SU-DHL-6 (cell line): ENCODE results near the gene TOR3A.

Source experiments
- EZH2phosphoT487 ChIP-seq: fragments of 200-600 bp; sonication (generic), shearing (Covaris generic); conservative IDR thresholded peaks from 2 replicates; pipeline ENCODE4 v1.6.1; 2018; ENCODE audit warnings: mild to moderate bottlenecking, antibody characterized with exemption, low read length, moderate library complexity, mixed read lengths
- TF ChIP-seq, protein P1 (sequence below): fragments of 200-600 bp; sonication (generic); IDR thresholded peaks from one replicate; pipeline ENCODE4 v1.5.1; 2017; ENCODE audit warnings: antibody characterized with exemption, mild to moderate bottlenecking, low read length, moderate library complexity; ENCODE audit not compliant: insufficient read depth, poor library complexity, severe bottlenecking

DNA sequence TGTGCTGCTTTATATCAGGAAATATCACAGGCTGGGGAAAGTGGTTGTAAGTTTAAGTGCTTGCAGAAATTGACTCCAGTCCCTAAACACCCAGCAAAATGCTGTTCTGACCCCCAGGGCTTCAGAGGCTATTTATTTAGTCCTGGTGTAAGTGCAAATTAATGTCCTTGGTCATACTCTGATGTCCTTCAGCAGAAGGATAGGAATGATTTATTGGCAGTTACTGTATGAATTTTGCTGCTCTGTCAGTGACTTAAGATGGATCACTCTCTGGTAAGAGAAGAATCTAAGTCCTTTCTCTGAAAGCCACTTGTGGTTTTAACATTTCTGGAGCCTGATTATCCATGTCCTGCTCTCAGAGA is 34.3 kb upstream of the TOR3A start:
- TF ChIP-seq, protein P1, sequence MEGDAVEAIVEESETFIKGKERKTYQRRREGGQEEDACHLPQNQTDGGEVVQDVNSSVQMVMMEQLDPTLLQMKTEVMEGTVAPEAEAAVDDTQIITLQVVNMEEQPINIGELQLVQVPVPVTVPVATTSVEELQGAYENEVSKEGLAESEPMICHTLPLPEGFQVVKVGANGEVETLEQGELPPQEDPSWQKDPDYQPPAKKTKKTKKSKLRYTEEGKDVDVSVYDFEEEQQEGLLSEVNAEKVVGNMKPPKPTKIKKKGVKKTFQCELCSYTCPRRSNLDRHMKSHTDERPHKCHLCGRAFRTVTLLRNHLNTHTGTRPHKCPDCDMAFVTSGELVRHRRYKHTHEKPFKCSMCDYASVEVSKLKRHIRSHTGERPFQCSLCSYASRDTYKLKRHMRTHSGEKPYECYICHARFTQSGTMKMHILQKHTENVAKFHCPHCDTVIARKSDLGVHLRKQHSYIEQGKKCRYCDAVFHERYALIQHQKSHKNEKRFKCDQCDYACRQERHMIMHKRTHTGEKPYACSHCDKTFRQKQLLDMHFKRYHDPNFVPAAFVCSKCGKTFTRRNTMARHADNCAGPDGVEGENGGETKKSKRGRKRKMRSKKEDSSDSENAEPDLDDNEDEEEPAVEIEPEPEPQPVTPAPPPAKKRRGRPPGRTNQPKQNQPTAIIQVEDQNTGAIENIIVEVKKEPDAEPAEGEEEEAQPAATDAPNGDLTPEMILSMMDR, result no peak
- TF ChIP-seq EZH2phosphoT487, result no peak
